GM21528 (cell line): Measurements from ENCODE around the gene TRMT1.

ENCODE experiments used
- ATAC-seq: cut with Tn5 transposase; IDR thresholded peaks from one replicate; pipeline ENCODE4 v1.9.1; 2021; ENCODE audit warnings: mild to moderate bottlenecking, moderate library complexity; ENCODE audit not compliant: unreplicated experiment, low FRiP score

TRMT1 gene

GRCh38 chr19:13103581-13104359 is 12.8 kb downstream of the TRMT1 start:
- no peak for ATAC-seq

- peak; percentile 45 for ATAC-seq
Measured at GRCh38 chr19:13102666-13103580, 13.6 kb downstream of the TRMT1 start, which contains the start of gene LYL1. TSS of gene LYL1 (minus strand) at chr19:13102858. CDS start at chr19:13101171, 1,687 bp downstream.

- ATAC-seq = peak; percentile 8
Measured at GRCh38 chr19:13102416-13102665, 14.2 kb downstream of the TRMT1 start.

GRCh38 chr19:13101590-13102415 is 14.7 kb downstream of the TRMT1 start:
- no peak for ATAC-seq

GRCh38 chr19:13100841-13101589 is 15.5 kb downstream of the TRMT1 start:
- no peak for ATAC-seq

GRCh38 chr19:13100031-13100588 is 16.4 kb downstream of the TRMT1 start:
- ATAC-seq = no peak

GRCh38 chr19:13099073-13099999 is 17.2 kb downstream of the TRMT1 start:
- ATAC-seq = no peak

- no peak for ATAC-seq
Measured at GRCh38 chr19:13098277-13099072, 18.1 kb downstream of the TRMT1 start.

GRCh38 chr19:13097463-13098258 is 18.9 kb downstream of the TRMT1 start:
- no peak for ATAC-seq

GRCh38 chr19:13097033-13097462 is 19.5 kb downstream of the TRMT1 start:
- ATAC-seq = no peak

GRCh38 chr19:13095934-13096927 is 20.3 kb downstream of the TRMT1 start:
- ATAC-seq = no peak

GRCh38 chr19:13095393-13095784 is 21.2 kb downstream of the TRMT1 start:
- no peak for ATAC-seq

GRCh38 chr19:13094771-13095392 is 21.7 kb downstream of the TRMT1 start:
- ATAC-seq = no peak

GRCh38 chr19:13094106-13094504 is 22.4 kb downstream of the TRMT1 start:
- ATAC-seq = no peak

GRCh38 chr19:13093407-13094105 is 23.0 kb downstream of the TRMT1 start:
- no peak for ATAC-seq
